DMS 273 (cell line): ENCODE results near the gene LTBP2.
A peak's percentile ranks its signal among the peaks of the same experiment; 100 is the strongest.

Experiments
- DNase-seq: peaks from one replicate; lab custom pipeline; 2025; ENCODE audit not compliant: unreplicated experiment; lab: John Stamatoyannopoulos, UW

LTBP2 gene

DNA sequence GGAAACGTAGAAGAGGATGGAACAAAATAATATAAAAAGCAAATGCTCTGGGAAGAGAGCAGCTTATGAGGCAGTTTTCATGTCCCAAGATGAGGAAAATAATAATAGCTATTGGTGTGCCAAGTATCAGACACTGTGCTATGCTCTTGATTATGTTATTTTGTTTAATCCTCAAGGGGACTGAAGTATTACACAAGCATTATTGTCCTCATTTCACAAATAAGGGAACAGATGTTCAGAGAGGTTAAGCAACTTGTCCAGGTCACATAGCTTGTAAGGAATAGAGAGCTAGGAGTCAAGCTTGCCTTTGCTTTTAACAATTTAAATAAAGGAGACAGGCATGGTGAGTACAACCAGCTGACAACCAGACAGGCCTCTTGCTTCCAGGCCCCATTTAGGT, 26.9 kb upstream of the LTBP2 start:
- no peak for DNase-seq

DNA sequence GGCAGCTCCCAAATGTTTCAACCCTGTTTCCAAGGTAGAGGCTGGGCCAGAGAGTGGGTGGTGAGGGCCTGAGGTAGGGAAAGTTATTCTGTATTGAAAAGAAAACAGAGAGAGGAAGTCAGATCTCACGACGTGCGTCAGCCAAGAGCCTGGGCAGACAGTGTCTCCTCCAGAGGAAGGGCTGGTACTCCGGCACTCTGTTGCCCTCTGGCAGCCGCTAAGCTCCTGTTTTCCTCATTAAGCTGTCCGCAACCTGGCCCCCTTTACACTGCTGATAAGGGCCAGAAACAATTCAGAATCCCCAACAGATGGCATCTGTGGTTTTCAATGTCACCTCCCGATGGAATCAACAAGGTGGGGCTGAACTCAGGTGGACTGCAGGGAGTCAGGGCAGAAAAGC, 26.0 kb upstream of the LTBP2 start:
- DNase-seq: peak; percentile 76

DNA sequence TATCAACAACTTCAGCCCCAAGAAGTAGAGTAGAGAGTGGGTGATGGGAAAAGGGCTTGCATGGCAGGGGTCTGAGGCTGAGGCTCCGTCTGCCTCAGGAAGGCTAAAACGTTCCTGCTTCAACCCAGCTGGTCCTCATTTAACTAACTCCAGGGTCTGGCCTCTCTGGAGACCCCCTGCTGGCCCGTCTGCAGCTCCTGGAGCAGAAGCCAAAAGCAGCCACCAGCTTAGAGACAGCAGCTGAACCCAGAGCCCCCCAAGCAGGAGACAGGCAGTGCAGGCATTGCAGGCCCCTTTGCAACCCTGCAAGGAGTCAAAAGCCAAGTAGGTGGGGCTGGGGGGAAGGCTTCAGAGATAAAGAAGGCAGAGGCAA, 25.1 kb upstream of the LTBP2 start:
- peak; percentile 47 for DNase-seq

DNA sequence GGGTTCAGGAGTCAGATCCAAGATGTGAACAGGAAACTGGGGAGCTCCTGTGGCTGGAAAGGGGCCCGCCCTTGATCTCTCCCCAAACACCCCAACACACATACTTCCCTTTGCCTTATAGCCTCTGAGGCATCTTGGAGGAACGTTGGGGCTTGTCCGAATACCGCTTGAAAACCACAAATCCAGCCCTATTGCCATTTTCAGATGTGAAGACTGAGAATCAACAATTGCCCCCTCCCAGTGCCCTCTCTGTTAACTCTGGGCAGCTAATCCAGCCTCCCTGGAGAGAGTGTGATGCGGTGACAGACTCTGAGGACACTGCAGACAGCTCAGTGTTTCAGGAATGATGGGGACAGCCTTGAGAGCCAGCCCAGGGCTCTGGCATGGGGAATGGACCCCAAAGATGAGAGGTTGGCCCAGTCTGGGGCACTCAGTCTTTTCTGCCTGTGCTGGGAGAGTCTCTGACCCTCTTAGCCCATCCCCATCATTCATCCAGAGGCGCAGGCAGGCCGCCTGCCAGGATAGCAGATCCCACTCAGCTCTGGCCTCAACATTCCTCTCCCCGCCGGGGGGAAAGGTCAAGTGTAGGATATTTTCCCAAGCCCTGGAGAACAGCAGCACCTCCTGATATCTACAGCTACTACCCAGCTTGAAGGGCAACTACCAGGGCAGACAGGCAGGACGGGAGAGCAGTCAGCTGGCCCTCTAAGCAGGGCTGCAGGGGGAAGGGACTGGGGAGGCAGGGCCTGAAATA, 24.6 kb upstream of the LTBP2 start:
- no peak for DNase-seq

DNA sequence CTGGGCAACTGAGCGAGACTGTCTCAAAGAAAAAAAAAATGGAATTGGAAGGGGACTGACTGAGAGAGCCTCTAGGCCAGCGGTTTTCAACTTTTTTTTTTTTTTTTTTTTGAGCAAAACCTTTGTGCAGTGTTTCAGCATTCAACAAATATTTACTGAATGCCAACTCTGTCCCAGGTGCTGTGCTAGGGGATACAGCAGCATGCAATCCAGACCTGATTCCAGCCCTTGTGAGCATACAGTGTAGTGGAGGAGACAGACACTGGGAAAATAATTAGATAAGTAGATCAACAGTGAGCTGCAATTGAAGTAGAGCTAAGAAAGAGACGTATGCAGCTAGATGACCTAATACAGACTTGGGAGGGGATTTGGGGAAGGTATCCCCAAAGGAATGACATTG, 23.8 kb upstream of the LTBP2 start:
- no peak for DNase-seq

DNA sequence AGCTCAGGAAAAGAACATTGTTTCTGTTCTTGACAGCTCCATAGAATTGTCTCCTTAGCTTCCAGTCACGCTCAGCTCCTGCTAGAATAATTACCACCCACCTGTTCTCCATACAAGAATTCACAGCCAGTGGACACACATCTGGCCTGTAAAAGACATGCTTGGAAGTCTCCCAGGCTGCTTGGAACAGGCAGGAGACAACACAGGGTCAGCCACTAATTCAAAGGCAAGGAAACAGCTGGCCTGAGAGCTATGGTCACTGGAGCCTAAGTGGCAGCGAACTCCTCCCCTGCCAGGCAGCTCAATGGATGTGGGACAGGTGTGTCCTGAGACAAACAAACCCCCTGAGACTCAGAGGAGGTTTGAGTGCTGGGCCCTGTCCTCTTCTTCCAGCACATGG, 22.9 kb upstream of the LTBP2 start:
- peak; percentile 84 for DNase-seq

DNA sequence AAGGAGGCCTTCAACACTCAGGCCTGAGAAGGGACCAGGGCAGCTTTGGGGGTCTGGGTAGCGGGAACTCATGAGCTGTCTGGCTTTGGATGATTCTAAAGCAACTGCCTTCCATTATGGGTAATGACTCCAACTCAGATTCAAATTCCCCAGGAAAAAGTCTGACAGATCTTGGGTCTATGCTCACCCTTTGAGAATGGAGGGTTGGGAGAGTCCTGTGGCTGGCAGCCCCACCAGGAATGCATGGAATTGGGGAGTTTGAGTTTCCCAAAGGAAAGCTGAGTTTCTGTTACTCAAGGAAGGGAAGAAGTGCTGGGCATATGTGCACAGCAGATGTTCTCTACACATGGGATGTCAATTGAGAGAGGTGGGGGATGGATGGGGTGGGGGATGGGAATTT, 22.4 kb upstream of the LTBP2 start:
- peak; percentile 84 for DNase-seq

DNA sequence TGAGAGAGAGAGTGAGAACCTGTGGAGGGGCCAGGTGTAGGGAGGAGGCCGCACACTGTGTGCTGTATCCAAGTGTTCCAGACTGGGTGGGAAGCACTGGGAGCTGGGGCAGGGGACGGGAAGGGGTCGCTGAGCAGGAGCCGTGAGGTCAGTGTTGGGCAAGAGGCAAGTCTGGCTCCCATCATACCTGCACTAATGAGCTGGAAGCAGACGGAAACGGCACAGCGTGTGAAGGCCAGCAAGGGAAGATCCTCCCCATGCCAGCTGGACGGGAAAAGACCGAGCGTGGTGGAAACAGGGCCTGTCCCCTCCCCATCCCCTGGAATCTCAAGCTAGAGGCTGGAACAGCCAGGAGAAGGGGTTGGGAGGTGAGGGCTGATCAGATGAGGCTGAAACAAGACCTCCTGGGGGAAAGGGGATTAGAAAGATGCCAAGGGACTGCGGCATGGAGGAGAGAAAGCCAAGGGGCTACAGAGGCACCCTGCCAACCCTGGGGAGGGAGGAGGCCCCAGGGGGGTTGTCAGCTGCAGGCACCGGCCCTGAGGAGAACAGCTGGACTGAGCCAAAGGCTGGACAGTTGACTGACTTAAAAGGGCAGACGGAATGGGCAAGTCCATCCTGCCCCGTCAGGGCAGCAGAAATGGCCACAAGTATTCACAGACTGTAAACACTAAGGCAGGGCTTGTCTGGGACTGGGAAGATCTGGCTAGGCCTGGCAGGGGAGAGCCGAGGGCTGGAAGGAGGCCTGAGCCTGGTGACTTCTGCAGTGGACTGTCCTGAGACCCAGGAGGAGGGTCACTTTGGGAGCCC, 19.0 kb upstream of the LTBP2 start:
- DNase-seq: no peak

DNA sequence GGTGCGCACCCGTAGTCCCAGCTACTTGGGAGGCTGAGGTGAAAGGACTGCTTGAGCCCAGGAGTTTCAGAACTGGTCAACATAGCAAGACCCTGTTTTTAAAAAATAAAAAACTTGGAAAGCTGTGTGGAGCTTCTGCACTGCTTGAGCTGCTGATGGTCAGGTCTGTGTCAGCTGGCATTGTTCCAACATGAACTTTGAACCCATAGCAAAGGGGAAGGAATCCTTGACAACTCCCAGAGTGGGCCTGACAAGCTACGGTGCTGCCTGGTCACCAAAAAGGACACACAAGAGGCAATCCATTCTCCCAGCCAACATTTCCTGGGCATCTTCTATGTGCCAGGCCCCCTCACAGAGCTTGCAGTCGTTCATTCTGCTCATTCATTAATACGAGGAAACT, 16.4 kb upstream of the LTBP2 start:
- no peak for DNase-seq

DNA sequence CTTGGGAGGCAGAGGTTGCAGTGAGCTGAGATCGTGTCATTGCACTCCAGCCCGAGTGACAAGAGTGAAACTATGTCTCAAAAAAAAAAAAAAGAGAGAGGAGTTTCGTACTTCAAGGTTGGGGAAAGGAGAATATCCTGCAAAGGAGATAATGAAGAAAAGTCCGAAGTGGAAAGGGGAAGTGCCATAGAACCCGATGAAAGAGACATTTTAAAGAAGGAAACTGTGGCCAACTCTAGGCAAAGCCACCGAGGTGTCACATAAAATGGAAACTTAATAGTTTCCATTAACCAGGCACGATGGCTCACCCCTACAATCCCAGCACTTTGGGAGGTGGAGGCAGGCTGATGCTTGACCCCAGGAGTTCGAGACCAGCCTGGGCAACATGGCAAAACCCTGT, 15.0 kb upstream of the LTBP2 start:
- no peak for DNase-seq

DNA sequence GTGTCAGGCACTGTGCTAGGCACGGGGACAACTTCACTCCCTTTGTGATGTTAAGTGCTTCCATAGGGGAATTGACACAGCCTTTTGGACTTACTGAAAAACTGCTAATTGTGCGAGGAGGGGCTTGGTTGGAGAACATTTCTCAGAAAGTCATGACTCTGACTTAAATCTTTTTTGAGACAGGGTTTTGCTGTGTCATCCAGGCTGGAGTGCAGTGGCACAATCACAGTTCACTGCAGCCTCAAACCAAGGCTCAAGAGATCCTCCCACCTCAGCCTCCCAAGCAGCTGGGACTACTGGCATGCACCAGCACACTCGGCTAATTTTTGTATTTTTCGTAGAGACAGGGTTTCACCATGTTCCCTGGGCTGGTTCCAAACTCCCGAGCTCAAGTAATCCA, 10.2 kb upstream of the LTBP2 start:
- DNase-seq: no peak

DNA sequence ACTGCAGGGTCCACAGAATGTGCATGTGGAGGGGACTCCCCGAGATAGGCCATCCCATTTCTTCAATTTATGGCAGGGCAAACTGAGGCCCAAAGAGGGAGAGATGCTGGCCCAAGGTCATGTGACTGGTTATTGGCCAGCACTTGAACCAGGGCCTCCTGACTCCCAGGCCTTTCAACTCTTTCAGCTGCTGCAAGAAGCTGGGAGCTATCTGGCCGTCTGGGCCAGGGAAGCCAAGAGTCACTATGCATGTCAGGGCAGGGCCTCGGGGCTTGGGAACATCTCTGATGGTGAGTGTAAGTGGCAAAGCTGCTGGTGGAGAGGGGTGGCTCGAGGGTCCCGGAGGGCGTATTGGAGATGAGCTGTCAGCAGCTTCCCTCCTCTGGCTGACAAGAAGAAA, 9.5 kb upstream of the LTBP2 start:
- DNase-seq: no peak

DNA sequence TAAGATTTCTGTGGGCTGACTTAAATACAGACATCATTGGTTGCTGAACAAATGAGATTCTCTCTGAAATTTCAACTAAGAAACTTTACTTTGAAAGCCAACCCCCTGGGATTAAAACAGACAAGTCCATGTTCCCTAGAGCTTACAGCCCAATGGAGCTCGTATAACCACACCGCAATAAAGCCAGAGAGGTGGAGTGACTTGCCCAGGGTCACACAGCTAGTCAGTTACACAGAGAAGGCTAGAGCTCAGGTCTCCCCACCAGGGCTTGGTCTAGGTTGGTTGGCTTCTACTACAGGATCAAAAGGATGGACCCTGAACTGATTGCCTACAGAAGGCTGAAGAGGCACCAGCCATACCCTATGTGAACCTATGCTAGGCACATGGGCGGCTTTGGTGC, 8.9 kb upstream of the LTBP2 start:
- DNase-seq: no peak

DNA sequence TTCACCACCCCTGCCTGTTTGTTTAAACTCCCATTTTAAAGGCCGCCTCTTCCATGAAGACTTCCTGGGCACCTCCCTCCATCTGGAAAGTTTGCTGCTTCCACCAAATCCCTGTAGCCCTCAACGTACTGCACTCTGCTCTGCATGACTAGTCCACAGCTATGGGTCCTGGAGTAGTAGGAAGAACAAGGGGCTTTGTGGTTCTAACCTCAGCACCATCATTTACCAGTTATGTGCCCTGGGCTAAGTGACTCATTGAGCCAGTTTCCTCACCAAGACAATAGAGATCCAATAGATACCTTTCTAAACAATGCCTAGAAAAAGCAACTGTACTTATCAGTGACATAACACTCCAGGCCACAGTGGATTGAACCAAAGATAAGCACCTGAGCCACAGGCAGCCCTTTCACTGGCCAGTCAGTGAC, 8.5 kb upstream of the LTBP2 start:
- DNase-seq: no peak

DNA sequence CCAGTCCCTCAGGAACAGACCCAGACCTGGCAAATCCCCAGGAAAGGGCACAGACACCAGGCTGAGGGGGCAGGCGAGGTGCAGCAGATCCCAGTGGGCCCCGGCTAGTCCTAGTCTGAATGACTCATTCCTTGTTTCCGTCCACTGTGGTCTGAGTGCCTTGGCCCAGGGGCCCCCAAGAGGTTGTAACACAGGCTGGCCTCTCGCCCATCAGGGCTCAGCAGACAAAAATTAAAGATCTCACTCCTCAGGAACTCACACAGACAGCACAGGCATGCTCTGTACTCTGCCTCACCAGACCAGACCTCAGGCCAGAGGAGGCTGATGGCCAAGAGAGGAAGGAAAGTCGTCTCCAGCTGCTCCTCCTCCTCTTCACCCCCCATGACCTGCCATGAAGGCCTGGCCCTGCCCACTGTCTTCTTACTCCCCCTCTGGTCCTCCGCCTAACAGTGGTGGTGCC, 7.7 kb upstream of the LTBP2 start:
- DNase-seq: no peak

DNA sequence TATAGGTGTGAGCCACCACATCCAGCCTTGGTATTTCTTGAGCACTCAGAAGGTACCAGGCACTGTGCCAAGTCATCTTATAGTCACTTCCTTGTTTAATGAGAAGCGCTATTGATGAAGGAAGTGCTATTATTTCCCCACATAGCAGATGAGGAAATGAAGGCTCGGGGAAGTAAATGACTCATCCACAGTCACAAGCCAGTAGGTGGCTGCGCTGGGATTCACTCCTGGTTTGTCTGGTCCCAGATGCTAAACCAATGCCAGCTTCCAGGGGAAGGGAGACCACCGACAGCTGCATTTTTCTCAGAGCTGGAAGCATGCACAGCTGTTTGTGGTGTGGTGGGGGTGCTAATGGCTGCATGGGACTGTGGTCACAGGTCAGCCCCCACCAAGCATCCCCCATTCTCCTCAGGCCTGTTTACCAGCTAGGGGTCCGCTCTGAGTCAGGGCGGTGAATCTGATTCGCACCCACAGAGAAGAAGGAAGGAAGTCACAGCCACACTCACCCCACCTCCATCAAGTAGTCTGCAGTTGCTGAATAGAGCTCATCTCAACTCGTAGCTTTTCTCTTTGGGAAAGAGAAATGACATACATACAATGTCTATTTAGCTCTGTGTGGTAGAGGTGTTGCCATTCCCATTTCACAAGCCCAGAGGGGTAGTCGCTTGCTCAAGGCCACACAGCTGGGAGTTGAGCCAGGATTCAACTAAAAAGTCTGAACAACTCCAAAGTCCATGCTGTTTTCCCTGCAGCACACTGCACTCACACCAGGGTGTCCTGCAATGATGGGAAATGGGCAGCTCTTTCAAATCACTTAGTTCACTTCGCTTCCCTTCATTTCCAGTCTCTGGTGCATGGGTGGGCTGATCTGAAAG, 6.3 kb upstream of the LTBP2 start:
- no peak for DNase-seq

DNA sequence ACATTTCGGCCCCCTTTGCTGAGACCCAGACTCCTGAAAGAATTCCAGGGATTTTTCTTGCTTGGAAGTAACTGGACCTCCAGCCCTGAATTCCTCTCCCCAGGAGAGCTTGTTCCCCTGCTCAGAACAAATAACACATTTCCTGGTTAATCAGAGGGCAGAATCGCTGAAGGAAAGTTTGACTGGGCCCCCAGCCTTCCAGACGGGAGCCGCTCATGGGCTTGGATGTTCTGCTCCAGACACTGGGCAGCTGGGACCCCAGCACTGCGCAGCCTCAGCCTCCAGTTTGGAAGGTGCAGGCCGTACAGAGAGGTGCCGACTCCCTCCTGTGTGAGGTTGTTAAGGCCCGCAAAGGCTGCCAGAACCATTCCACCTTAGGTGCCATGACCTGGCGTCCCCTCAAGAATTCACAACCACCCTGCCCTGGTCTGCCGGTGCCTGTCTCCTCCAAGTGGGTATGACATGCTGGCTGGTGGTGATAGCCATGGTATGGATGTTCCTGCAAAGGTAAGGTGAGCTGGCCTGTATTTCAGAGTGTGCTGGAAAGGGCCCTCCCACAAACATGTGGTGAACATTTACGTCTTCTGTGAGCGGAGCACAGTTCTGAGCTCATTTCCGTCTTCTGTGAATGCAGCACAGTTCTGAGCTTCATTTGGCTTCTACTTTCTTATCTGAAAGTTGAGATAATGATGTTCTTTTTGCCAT, 5.1 kb upstream of the LTBP2 start:
- DNase-seq: no peak

DNA sequence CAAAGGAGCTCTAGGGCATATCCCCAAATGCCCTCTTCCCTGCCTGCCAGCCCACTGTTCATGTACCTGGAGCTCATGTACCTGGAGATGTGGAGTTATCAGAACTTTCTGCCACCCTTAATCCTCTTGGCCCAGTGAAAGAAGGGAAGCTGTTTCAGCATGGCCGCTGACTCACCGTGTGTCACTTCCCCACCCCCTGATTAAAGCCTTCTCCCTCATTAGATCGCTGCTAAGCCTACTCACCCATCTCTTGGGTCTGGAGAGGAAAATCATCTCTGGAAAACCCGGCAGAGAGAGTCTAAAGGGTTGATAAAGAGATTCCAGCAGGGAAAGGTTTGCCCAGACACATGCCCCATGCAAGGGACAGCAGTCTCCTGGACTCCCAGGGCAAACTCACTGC, 4.5 kb upstream of the LTBP2 start:
- no peak for DNase-seq

DNA sequence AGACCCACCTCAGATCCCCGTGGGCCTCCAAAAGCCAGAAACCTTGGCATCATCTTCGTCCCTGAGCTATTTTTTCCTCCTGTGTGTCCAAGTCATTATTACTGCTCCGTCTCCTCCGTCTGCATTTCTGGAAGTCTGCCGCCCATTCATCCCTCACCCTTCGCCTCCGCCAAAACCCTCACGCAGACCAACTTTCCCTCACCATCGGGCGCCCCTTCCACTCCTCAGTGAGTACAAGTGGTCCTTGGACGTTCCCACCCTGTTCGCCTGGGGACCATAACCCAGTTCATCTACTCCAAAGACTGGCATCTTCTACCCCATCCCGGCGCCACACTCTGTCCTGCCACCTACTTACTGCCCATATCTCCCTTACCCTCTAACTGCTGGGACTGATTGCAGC, 3.7 kb upstream of the LTBP2 start:
- DNase-seq: no peak

DNA sequence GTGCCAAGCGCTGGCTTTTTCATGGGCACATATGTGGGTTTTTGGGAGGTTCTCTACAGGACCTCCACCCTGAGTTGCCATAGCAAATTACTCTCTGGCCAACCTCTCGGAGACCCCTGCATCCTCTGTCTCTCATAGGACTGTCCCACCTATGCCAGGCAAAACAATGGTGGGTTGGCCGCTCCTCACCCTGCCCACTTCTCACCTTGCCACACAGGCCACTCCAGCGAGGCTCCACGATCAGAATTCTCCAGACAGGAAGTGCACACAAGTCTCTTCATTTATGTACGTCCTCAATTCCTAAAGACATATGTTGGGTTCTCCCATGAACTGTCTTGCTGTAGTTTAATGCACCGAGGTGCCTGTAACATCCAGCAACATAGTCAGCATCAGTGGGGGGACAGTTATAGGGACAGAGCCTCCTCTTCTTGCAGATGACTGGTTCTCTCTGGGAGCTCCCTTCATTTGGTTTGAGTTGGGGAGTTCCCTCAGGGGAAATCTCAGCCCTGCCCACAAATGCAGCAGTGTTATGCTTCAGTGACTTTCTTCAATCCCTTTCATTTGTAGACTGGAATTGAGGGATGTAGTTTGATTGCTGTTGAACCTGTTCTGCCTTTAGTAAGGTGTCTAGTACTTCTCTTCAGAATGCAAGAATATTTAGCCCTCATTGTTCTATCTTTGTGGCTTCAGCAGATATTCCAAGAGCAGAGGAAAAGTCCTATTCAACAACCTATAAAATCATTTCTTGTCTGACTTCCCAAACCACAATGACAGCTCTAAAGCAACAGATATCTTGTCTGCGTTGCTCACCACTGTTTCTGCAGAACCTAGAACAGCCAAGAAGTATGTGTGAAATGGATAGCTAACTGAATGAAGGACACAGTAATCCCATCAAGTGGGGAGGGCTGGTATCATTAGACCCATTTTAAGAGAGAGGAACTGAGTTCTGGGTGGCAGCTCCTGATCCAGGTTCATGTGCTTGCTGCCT, 2.8 kb upstream of the LTBP2 start:
- no peak for DNase-seq
